HCT116 (cell line): Measurements from ENCODE around the gene ADAMTSL2. TPM values are rescaled to one million over a fixed set of nuclear protein-coding genes. Genes with fewer than 3 reads are reported as not detected.

Experiments
- ATAC-seq: fragments of 200-7000 bp; cut with Tn5 transposase; 2 replicates; pipeline ENCODE4 v1.9.1; 2020; ENCODE audit warnings: mild to moderate bottlenecking, moderate library complexity
- BruUV-seq: library from RNA; stranded (reverse); fragments of 400-500 nt; replicated peaks from 2 replicates; lab custom pipeline; 2021; lab: Mats Ljungman, UMichigan
- CTCF ChIA-PET: fragments of 300-600 bp; sonication (Branson Sonifier 250); formaldehyde crosslinking; loops from one replicate; lab custom pipeline; 2021; ENCODE audit warnings: antibody characterized with exemption; lab: Charles Lee
- POLR2A ChIA-PET: fragments of 300-600, 350-600 bp; sonication (Branson Sonifier 250); formaldehyde crosslinking; loops from one replicate; lab custom pipeline; 2021; ENCODE audit warnings: antibody characterized with exemption; lab: Charles Lee
- RAD21 ChIA-PET, 2 experiments: fragments of 300-600 bp; sonication (Branson Sonifier 250); formaldehyde crosslinking; loops; one replicate each; lab custom pipeline; 2023; ENCODE audit warnings: low total read pairs in 2 of 2; ENCODE audit not compliant: uncharacterized antibody in 2 of 2, unreplicated experiment in 2 of 2, low non-redundant PET in 1 of 2; lab: Charles Lee
- DNase-seq: peaks from one replicate; pipeline ENCODE4 v3.0.0-alpha.2; 2010; ENCODE audit warnings: low read depth, low spot score
- H2AFZ ChIP-seq: fragments of 200-600 bp; shearing (Covaris generic), sonication (generic); 2 replicates; pipeline ENCODE4 v1.6.1; 2017; ENCODE audit warnings: low read depth, mixed run types, mixed read lengths, antibody characterized with exemption, low read length; ENCODE audit not compliant: poor library complexity, severe bottlenecking
- H3K27ac ChIP-seq: 2 replicates; pipeline ENCODE4 v1.5.1; 2012; ENCODE audit warnings: low read depth, low read length
- H3K27me3 ChIP-seq: fragments of 200-600 bp; sonication (generic); 2 replicates; pipeline ENCODE4 v1.6.1; 2016; ENCODE audit warnings: mixed run types, low read length, mixed read lengths; ENCODE audit not compliant: insufficient read depth
- H3K36me3 ChIP-seq, 2 experiments: fragments of 200-500 bp in 1 of 2; fragments of 200-600 bp in 1 of 2; sonication (Bioruptor generic) in 1 of 2; sonication (generic) in 1 of 2; 2 replicates each; pipeline versions ENCODE4 v1.5.1 to v1.6.1; 2014 to 2016; ENCODE audit warnings: low read length in 2 of 2, inconsistent platforms in 1 of 2, mixed read lengths in 1 of 2, mixed run types in 1 of 2; ENCODE audit not compliant: insufficient read depth in 2 of 2, control insufficient read depth in 1 of 2
- H3K4me1 ChIP-seq, 2 experiments: fragments of 200-600 bp in 1 of 2; sonication (generic) in 1 of 2; 2 replicates each; pipeline versions ENCODE4 v1.5.1 to v1.6.1; 2012 to 2017; ENCODE audit warnings: low read length in 2 of 2, inconsistent platforms in 1 of 2, mild to moderate bottlenecking in 1 of 2, mixed read lengths in 1 of 2, mixed run types in 1 of 2, moderate library complexity in 1 of 2; ENCODE audit not compliant: insufficient read depth in 2 of 2, control insufficient read depth in 1 of 2
- H3K4me2 ChIP-seq: fragments of 200-600 bp; sonication (generic); 2 replicates; pipeline ENCODE4 v1.6.1; 2017; ENCODE audit warnings: mixed run types, low read length, mixed read lengths
- H3K4me3 ChIP-seq, 2 experiments: fragments of 200-600 bp in 1 of 2; sonication (generic) in 1 of 2; replicated peaks in 1 of 2; 2 replicates each; pipeline ENCODE4 v1.5.1; 2011 to 2016; ENCODE audit warnings: low read length in 2 of 2, control low read depth in 1 of 2, low read depth in 1 of 2, mild to moderate bottlenecking in 1 of 2, mixed read lengths in 1 of 2, mixed run types in 1 of 2
- H3K79me2 ChIP-seq: fragments of 200-600 bp; sonication (generic); 2 replicates; pipeline ENCODE4 v1.6.1; 2017; ENCODE audit warnings: mild to moderate bottlenecking, mixed run types, low read length, moderate library complexity, mixed read lengths; ENCODE audit not compliant: insufficient read depth
- H3K9ac ChIP-seq: fragments of 200-600 bp; sonication (generic); 2 replicates; pipeline ENCODE4 v1.6.1; 2016; ENCODE audit warnings: low read length, mixed read lengths
- H3K9me2 ChIP-seq: fragments of 200-600 bp; sonication (generic), shearing (Covaris generic); 2 replicates; pipeline ENCODE4 v1.6.1; 2017; ENCODE audit warnings: mixed run types, mild to moderate bottlenecking, moderate library complexity; ENCODE audit not compliant: insufficient read depth
- H3K9me3 ChIP-seq, 2 experiments: fragments of 200-500 bp in 1 of 2; fragments of 200-600 bp in 1 of 2; sonication (Bioruptor generic) in 1 of 2; sonication (generic) in 1 of 2; 2 replicates each; pipeline ENCODE4 v1.6.1; 2014 to 2017; ENCODE audit warnings: low read length in 2 of 2, mixed read lengths in 2 of 2, inconsistent platforms in 1 of 2, low read depth in 1 of 2, mild to moderate bottlenecking in 1 of 2, mixed run types in 1 of 2, moderate library complexity in 1 of 2; ENCODE audit not compliant: control insufficient read depth in 1 of 2, insufficient read depth in 1 of 2
- H4K20me1 ChIP-seq: fragments of 200-600 bp; sonication (generic), shearing (Covaris generic); 2 replicates; pipeline ENCODE4 v1.6.1; 2017; ENCODE audit warnings: mixed run types, mild to moderate bottlenecking, moderate library complexity; ENCODE audit not compliant: insufficient read depth
- EGR1 ChIP-seq: IDR thresholded peaks from 2 replicates; pipeline ENCODE4 v1.6.1; 2012; ENCODE audit warnings: low read depth
- ELF1 ChIP-seq: IDR thresholded peaks from 2 replicates; pipeline ENCODE4 v1.6.1; 2012; ENCODE audit warnings: low read depth, borderline replicate concordance
- EZH2 ChIP-seq: fragments of 200-600 bp; sonication (generic); IDR thresholded peaks from 2 replicates; pipeline ENCODE4 v1.6.1; 2017; ENCODE audit warnings: antibody characterized with exemption, mixed run types
- FOSL1 ChIP-seq: IDR thresholded peaks from 2 replicates; pipeline ENCODE4 v1.6.1; 2012; ENCODE audit warnings: low read depth
- POLR2A ChIP-seq: IDR thresholded peaks from 2 replicates; pipeline ENCODE4 v1.7.0; 2011; ENCODE audit warnings: borderline replicate concordance; ENCODE audit not compliant: insufficient read depth, insufficient read length; ENCODE audit errors: extremely low read depth
- POLR2AphosphoS5 ChIP-seq: IDR thresholded peaks from 2 replicates; pipeline ENCODE4 v1.6.1; 2011; ENCODE audit warnings: mild to moderate bottlenecking, low read depth, low read length, moderate library complexity
- YY1 ChIP-seq: IDR thresholded peaks from 2 replicates; pipeline ENCODE4 v1.6.1; 2011; ENCODE audit warnings: low read length, low read depth, moderate library complexity, mild to moderate bottlenecking; ENCODE audit not compliant: insufficient replicate concordance; ENCODE audit errors: extremely low read depth
- ZNF274 ChIP-seq: fragments of 200-500 bp; sonication (Bioruptor generic); IDR thresholded peaks from 2 replicates; pipeline ENCODE4 v1.6.1; 2014; ENCODE audit warnings: mild to moderate bottlenecking, low read depth, low read length, inconsistent platforms
- intact Hi-C: fragments of 100-400 bp; cut with micrococcal nuclease; formaldehyde crosslinking; loops from 2 replicates; pipeline ENCODE4 v1.10.0; 2022
- total RNA-seq: library from RNA; stranded (reverse); gene quantifications from one replicate; pipeline ENCODE4 v1.2.1, GENCODE V29; 2021; ENCODE audit not compliant: unreplicated experiment
- TF ChIP-seq, protein P1 (sequence below): IDR thresholded peaks from 2 replicates; pipeline ENCODE4 v1.6.1; 2011; ENCODE audit warnings: mild to moderate bottlenecking, low read length, moderate library complexity; ENCODE audit not compliant: insufficient replicate concordance; ENCODE audit errors: extremely low read depth
- TF ChIP-seq, protein P2 (sequence below): IDR thresholded peaks from 2 replicates; pipeline ENCODE4 v1.6.1; 2012
- TF ChIP-seq, protein P3 (sequence below), 3 experiments: fragments of 200-600 bp in 1 of 3; sonication (generic) in 1 of 3; IDR thresholded peaks in 2 of 3; conservative IDR thresholded peaks in 1 of 3; 2 replicates each; pipeline ENCODE4 v1.5.1; 2012 to 2017; ENCODE audit warnings: low read depth in 2 of 3, low read length in 2 of 3, antibody characterized with exemption in 1 of 3, borderline replicate concordance in 1 of 3, control low read depth in 1 of 3, mild to moderate bottlenecking in 1 of 3, mixed read lengths in 1 of 3, mixed run types in 1 of 3, moderate library complexity in 1 of 3; ENCODE audit not compliant: insufficient read depth in 1 of 3
- TF ChIP-seq, protein P4 (sequence below): IDR thresholded peaks from 2 replicates; pipeline ENCODE4 v1.6.1; 2012

ADAMTSL2 gene
- total RNA-seq, 1 experiment from 2014 or later: not detected

DNA sequence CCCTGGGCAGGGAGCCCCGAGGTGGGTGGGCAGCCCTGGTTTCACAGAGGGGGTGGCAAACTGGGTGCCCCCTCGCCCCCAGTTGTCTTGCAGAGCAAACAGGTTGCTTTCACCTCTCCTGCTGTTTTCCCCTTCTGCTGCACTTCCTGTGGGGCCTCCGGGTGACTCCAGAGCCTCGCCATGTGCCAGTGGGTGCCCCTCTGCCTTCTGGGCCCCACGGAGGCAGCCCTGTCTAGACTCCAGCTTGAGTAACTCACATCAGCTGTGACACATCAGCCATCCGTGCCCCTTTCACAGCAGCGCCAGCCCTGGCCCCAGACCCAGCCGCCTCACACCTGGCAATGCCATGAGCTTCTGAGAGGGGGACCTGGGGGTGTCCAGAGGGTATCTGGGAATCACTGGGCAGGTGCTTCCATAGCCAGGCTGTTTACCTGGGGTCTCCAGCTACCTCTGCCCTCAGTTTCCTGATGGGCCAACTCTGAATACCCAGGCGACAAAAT is 36.9 kb downstream of the ADAMTSL2 start:
- H3K9me2 ChIP-seq: no peaks in the 10 kb centered on the region
- no peak for TF ChIP-seq ZNF274
- no peak for TF ChIP-seq POLR2A
- TF ChIP-seq, protein P1, sequence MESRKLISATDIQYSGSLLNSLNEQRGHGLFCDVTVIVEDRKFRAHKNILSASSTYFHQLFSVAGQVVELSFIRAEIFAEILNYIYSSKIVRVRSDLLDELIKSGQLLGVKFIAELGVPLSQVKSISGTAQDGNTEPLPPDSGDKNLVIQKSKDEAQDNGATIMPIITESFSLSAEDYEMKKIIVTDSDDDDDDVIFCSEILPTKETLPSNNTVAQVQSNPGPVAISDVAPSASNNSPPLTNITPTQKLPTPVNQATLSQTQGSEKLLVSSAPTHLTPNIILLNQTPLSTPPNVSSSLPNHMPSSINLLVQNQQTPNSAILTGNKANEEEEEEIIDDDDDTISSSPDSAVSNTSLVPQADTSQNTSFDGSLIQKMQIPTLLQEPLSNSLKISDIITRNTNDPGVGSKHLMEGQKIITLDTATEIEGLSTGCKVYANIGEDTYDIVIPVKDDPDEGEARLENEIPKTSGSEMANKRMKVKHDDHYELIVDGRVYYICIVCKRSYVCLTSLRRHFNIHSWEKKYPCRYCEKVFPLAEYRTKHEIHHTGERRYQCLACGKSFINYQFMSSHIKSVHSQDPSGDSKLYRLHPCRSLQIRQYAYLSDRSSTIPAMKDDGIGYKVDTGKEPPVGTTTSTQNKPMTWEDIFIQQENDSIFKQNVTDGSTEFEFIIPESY: no peak
- H3K36me3 ChIP-seq: no peaks in the 10 kb centered on the region
- H3K27ac ChIP-seq: no peak overlapping the region
- no peaks in the 10 kb centered on the region for H3K27me3 ChIP-seq
- ATAC-seq: no peak
- ChIA-PET CTCF (no interaction called here), RAD21 (no interaction called here), POLR2A (no interaction called here)
- intact Hi-C loops: no loop called here
- H3K9me3 ChIP-seq: no peaks in the 10 kb centered on the region
- H3K4me1 ChIP-seq: no peaks in the 10 kb centered on the region
- H3K4me2 ChIP-seq: no peak overlapping the region
- DNase-seq: no peak
- no TSS peak for BruUV-seq
- no peaks in the 10 kb centered on the region for H3K79me2 ChIP-seq
- no peak overlapping the region for H3K4me3 ChIP-seq
- no peak overlapping the region for H3K9ac ChIP-seq
- H4K20me1 ChIP-seq: no peaks in the 10 kb centered on the region
- no peak overlapping the region for H2AFZ ChIP-seq

DNA sequence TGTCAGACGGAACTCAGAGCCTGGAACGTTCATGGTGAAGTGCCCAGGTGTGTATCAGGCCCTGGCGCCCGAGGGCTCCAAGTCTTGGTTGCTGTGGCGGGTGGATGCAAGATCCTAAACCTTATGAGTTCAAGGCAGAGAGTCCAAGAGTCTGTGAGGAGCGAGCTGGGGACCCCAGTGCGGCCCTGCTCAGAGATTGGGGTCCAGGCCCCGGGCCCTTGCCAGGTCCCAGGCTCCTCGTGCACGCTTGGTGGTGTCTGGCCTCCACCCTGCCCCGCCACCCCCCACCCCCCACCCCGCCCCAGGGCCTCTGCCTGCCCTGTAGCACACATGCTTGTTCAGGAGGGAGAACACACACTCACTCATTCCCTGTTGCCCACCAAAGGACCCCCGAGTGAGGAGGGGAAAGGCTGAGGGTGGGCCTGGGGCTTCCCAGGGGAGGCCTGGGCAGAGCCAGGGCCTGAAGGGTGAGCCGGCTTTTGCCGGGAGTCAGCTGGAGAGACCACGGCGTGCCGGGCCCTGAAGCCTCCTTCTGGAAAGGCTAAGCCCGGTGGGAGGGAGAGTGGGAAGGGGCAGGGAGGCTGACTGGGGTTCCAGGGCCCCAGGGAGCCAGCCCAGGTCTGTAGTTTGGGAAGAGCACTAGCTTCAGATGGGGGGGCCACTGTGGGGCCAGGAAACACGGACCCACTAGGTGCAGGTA is 37.5 kb downstream of the ADAMTSL2 start:
- no peaks in the 10 kb centered on the region for H3K36me3 ChIP-seq
- BruUV-seq: no TSS peak
- intact Hi-C loops: no loop called here
- no peaks in the 10 kb centered on the region for H3K79me2 ChIP-seq
- no peak overlapping the region for H3K27ac ChIP-seq
- H3K4me1 ChIP-seq: no peaks in the 10 kb centered on the region
- DNase-seq: no peak
- no peak overlapping the region for H3K9ac ChIP-seq
- no peak overlapping the region for H2AFZ ChIP-seq
- ChIA-PET CTCF (no interaction called here), RAD21 (no interaction called here), POLR2A (no interaction called here)
- H3K9me2 ChIP-seq: no peaks in the 10 kb centered on the region
- no peaks in the 10 kb centered on the region for H4K20me1 ChIP-seq
- no peaks in the 10 kb centered on the region for H3K27me3 ChIP-seq
- no peak overlapping the region for H3K4me2 ChIP-seq
- H3K9me3 ChIP-seq: no peaks in the 10 kb centered on the region
- ATAC-seq: no peak
- no peak overlapping the region for H3K4me3 ChIP-seq
- TF ChIP-seq, protein P1: no peak
- TF ChIP-seq POLR2AphosphoS5 (no peak), EZH2 (no peak), ELF1 (no peak), ZNF274 (no peak), EGR1 (no peak), FOSL1 (no peak), YY1 (no peak)
- TF ChIP-seq, protein P2, sequence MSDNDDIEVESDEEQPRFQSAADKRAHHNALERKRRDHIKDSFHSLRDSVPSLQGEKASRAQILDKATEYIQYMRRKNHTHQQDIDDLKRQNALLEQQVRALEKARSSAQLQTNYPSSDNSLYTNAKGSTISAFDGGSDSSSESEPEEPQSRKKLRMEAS: no peak
- TF ChIP-seq, protein P3, sequence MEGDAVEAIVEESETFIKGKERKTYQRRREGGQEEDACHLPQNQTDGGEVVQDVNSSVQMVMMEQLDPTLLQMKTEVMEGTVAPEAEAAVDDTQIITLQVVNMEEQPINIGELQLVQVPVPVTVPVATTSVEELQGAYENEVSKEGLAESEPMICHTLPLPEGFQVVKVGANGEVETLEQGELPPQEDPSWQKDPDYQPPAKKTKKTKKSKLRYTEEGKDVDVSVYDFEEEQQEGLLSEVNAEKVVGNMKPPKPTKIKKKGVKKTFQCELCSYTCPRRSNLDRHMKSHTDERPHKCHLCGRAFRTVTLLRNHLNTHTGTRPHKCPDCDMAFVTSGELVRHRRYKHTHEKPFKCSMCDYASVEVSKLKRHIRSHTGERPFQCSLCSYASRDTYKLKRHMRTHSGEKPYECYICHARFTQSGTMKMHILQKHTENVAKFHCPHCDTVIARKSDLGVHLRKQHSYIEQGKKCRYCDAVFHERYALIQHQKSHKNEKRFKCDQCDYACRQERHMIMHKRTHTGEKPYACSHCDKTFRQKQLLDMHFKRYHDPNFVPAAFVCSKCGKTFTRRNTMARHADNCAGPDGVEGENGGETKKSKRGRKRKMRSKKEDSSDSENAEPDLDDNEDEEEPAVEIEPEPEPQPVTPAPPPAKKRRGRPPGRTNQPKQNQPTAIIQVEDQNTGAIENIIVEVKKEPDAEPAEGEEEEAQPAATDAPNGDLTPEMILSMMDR (IDR thresholded peaks at IDR 0.05 in 2 of 3, conservative IDR thresholded peaks at IDR 0.05 in 1 of 3; ENCODE audit: borderline replicate concordance in 1 of 3, insufficient read depth in 1 of 3, low read depth in 2 of 3, low read length in 2 of 3): no peak
- TF ChIP-seq, protein P4, sequence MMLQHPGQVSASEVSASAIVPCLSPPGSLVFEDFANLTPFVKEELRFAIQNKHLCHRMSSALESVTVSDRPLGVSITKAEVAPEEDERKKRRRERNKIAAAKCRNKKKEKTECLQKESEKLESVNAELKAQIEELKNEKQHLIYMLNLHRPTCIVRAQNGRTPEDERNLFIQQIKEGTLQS: no peak
